NCI-H1694 treated with DMSO at 0.1 percent for 48 hours (cell line): ENCODE measurements around the gene GIT2.
"Not testable (repeated sequence)": the region's sequence is repeated elsewhere in the genome, so short reads cannot be mapped to it uniquely, and the experiment has no call there.

Experiments
- DNase-seq: peaks from one replicate; lab custom pipeline; 2025; lab: John Stamatoyannopoulos, UW

Gene GIT2

GRCh38 chr12:110005319-110005973 is 9.3 kb upstream of the GIT2 start:
- DNase-seq = no peak

- DNase-seq = no peak
Measured at GRCh38 chr12:110004598-110004997, 8.4 kb upstream of the GIT2 start.

GRCh38 chr12:110002676-110003515 is 6.7 kb upstream of the GIT2 start:
- DNase-seq = no peak

GRCh38 chr12:110001596-110001995 is 5.4 kb upstream of the GIT2 start:
- DNase-seq = no peak

- DNase-seq = no peak
Measured at GRCh38 chr12:109999983-110000505, 3.9 kb upstream of the GIT2 start.

- no peak for DNase-seq
Measured at GRCh38 chr12:109999649-109999971, 3.4 kb upstream of the GIT2 start.

- DNase-seq = peak; percentile 48
Measured at GRCh38 chr12:109998904-109999648, 2.9 kb upstream of the GIT2 start, which contains the start of gene ANKRD13A. Gene ANKRD13A, plus strand, starts transcription at chr12:109999430. Its CDS starts 259 bp downstream, at chr12:109999689.

GRCh38 chr12:109998241-109998903 is 2.2 kb upstream of the GIT2 start:
- no peak for DNase-seq

GRCh38 chr12:109997393-109997792 is 1.2 kb upstream of the GIT2 start:
- no peak for DNase-seq

GRCh38 chr12:109996483-109996853 is 300 bp upstream of the GIT2 start:
- DNase-seq = no peak

GRCh38 chr12:109995361-109995685 is 845 bp downstream of the GIT2 start:
- DNase-seq = no peak

GRCh38 chr12:109994401-109995175 is 1.6 kb downstream of the GIT2 start:
- DNase-seq = no peak

GRCh38 chr12:109993091-109993490 is 3.1 kb downstream of the GIT2 start:
- no peak for DNase-seq

GRCh38 chr12:109991586-109991985 is 4.6 kb downstream of the GIT2 start:
- no peak for DNase-seq

- DNase-seq = no peak
Measured at GRCh38 chr12:109989380-109989779, 6.8 kb downstream of the GIT2 start.

GRCh38 chr12:109988903-109989302 is 7.3 kb downstream of the GIT2 start:
- DNase-seq = no peak

GRCh38 chr12:109988274-109988673 is 7.9 kb downstream of the GIT2 start:
- DNase-seq = no peak

- no peak for DNase-seq
Measured at GRCh38 chr12:109987615-109988014, 8.6 kb downstream of the GIT2 start.

GRCh38 chr12:109986236-109986635 is 9.9 kb downstream of the GIT2 start:
- DNase-seq = not testable (repeated sequence)

- DNase-seq = no peak
Measured at GRCh38 chr12:109983432-109984142, 12.6 kb downstream of the GIT2 start.

GRCh38 chr12:109982210-109982609 is 14.0 kb downstream of the GIT2 start:
- DNase-seq = no peak
